PC-3 (cell line): ENCODE results near the gene OR51F1. TPM values are rescaled to one million over a fixed set of nuclear protein-coding genes. Genes with fewer than 3 reads are reported as not detected.
A peak's percentile ranks its signal among the peaks of the same experiment; 100 is the strongest.
"Not testable (repeated sequence)": the region's sequence is repeated elsewhere in the genome, so short reads cannot be mapped to it uniquely, and the experiment has no call there.

Source experiments
- ATAC-seq: fragments of 200-7000 bp; cut with Tn5 transposase; 2 replicates; pipeline ENCODE4 v1.9.1; 2020; ENCODE audit warnings: mild to moderate bottlenecking, moderate library complexity
- BruUV-seq: library from RNA; stranded (reverse); fragments of 400-500 nt; replicated peaks from 2 replicates; lab custom pipeline; 2021; lab: Mats Ljungman, UMichigan
- CTCF ChIA-PET: fragments of 300-600 bp; sonication (Branson Sonifier 250); formaldehyde crosslinking; loops from one replicate; lab custom pipeline; 2022; ENCODE audit warnings: antibody characterized with exemption; lab: Charles Lee
- POLR2A ChIA-PET: fragments of 300-600 bp; sonication (Branson Sonifier 250); formaldehyde crosslinking; loops from one replicate; lab custom pipeline; 2022; ENCODE audit warnings: antibody characterized with exemption; ENCODE audit not compliant: unreplicated experiment; lab: Charles Lee
- DNase-seq: peaks from one replicate; pipeline ENCODE4 v3.0.0-alpha.2; 2015
- H2AFZ ChIP-seq: fragments of 300-600 bp; sonication (generic); 2 replicates; pipeline ENCODE4 v1.6.0; 2016; ENCODE audit warnings: antibody characterized with exemption, low read length
- H3F3A ChIP-seq: fragments of 300-600 bp; sonication (generic); one replicate; pipeline ENCODE4 v1.6.0; 2017; ENCODE audit warnings: antibody characterized with exemption, low read length, control low read depth, mild to moderate bottlenecking; ENCODE audit not compliant: unreplicated experiment
- H3K27ac ChIP-seq: fragments of 300-600 bp; sonication (generic); 2 replicates; pipeline ENCODE4 v1.5.1; 2016; ENCODE audit warnings: mild to moderate bottlenecking, low read length
- H3K27me3 ChIP-seq: fragments of 300-600 bp; sonication (generic); 2 replicates; pipeline ENCODE4 v1.6.1; 2016; ENCODE audit warnings: low read length, mixed read lengths
- H3K36me3 ChIP-seq: fragments of 300-600 bp; sonication (generic); 2 replicates; pipeline ENCODE4 v1.6.1; 2016; ENCODE audit warnings: low read depth, mixed run types, low read length, mixed read lengths
- H3K4me1 ChIP-seq: fragments of 300-600 bp; sonication (generic); 2 replicates; pipeline ENCODE4 v1.5.1; 2016; ENCODE audit warnings: low read length; ENCODE audit not compliant: insufficient read depth
- H3K4me2 ChIP-seq: fragments of 300-600 bp; sonication (generic); 2 replicates; pipeline ENCODE4 v1.6.0; 2016; ENCODE audit warnings: low read length
- H3K4me3 ChIP-seq: fragments of 300-600 bp; sonication (generic); 2 replicates; pipeline ENCODE4 v1.5.1; 2016; ENCODE audit warnings: mild to moderate bottlenecking, low read length, mixed read lengths
- H3K79me2 ChIP-seq: fragments of 300-600 bp; sonication (generic); 2 replicates; pipeline ENCODE4 v1.6.1; 2017; ENCODE audit warnings: low read length, mixed read lengths
- H3K9ac ChIP-seq: fragments of 300-600 bp; sonication (generic); 2 replicates; pipeline ENCODE4 v1.6.0; 2016; ENCODE audit warnings: mild to moderate bottlenecking, low read length
- H3K9me2 ChIP-seq: fragments of 300-600 bp; sonication (generic); replicated peaks from 2 replicates; pipeline ENCODE4 v1.6.1; 2016; ENCODE audit warnings: mixed run types, low read length, mixed read lengths
- H3K9me3 ChIP-seq: fragments of 300-600 bp; sonication (generic); 2 replicates; pipeline ENCODE4 v1.6.1; 2016; ENCODE audit warnings: low read length, mixed read lengths
- H4K20me1 ChIP-seq: fragments of 300-600 bp; sonication (generic); 2 replicates; pipeline ENCODE4 v1.6.1; 2016; ENCODE audit warnings: low read length, mixed read lengths
- CTCF ChIP-seq: fragments of 300-600 bp; sonication (generic); conservative IDR thresholded peaks from 2 replicates; pipeline ENCODE4 v1.5.1; 2017; ENCODE audit warnings: antibody characterized with exemption, low read depth, mild to moderate bottlenecking, low read length
- intact Hi-C: fragments of 100-400 bp; cut with micrococcal nuclease; formaldehyde crosslinking; loops from 2 replicates; pipeline ENCODE4 v1.9.0; 2023
- total RNA-seq: library from RNA; depleted of rRNA; stranded (reverse); fragments of >200 nt; gene quantifications from 2 replicates; pipeline ENCODE4 v1.2.3, GENCODE V29; 2014; rRNA removed

Gene OR51F1
- total RNA-seq, 1 experiment from 2014 or later, result not detected

DNA sequence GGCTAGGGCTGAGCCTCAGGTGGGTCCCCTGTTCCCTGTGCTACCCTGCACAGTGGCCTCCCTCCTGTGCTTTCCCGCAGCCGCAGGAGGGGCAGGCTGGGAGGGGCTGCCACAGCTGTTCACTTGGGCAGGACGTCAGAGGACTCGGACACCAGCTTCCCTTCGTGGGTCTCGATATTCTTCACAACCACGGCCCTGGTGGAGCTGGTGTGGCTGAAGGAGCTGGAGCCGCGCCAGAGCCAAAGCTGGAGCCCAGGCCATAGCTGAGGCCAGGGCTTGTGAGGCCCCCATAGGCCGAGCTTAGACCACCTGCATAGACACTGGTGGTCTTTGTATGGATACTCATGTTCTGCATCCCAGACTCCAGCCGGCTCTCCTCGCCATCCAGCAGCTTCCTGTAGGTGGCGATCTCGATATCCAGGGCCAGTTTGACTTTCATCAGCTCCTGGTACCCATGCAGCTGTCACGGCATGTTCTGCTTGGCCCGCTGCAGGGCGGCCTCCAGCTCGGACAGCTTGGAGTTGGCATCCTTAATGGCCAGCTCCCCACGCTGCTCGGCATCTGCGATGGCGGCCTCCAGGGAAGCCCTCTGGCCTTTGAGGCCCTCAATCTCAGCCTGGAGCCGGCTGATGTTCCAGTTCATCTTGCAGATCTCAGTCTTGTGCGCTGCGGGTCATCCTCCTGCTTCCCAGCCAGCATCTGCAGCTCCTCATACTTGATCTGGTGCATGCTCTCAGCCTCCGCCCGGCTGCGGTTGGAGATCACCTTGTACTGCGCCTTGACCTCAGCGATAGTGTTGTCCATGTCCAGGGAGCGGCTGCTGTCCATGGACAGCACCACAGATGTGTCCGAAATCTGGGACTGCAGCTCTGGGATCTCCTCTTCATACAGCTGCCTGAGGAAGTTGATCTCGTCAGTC is 46.9 kb downstream of the OR51F1 start:
- H3K9me3 ChIP-seq, intact Hi-C loops, H3K36me3 ChIP-seq, H3K4me3 ChIP-seq, H3K27ac ChIP-seq, H3K27me3 ChIP-seq, H3K4me2 ChIP-seq, H3K9ac ChIP-seq, DNase-seq, H4K20me1 ChIP-seq, H3K9me2 ChIP-seq, CTCF ChIA-PET, BruUV-seq, POLR2A ChIA-PET, H3K4me1 ChIP-seq, H2AFZ ChIP-seq, H3K79me2 ChIP-seq, H3F3A ChIP-seq, ATAC-seq: not testable (repeated sequence)
- TF ChIP-seq CTCF, result 0 out of 2 replicates have a peak, but pooled peaks have one; percentile 14

Other genes with a start within 250 kb of the OR51F1 start
- not detected in 2 replicates for gene OR52M1, start 224.7 kb downstream of the OR51F1 start, total RNA-seq
- gene OR52I2, start 188.2 kb downstream of the OR51F1 start, total RNA-seq, result not detected in 2 replicates
- not detected in 2 replicates for gene OR52I1, start 175.9 kb downstream of the OR51F1 start, total RNA-seq
- 6.1 and 6.9 TPM in 2 replicates for gene TRIM68, start 161.7 kb downstream of the OR51F1 start, total RNA-seq
- not detected in 2 replicates for gene OR51D1, start 132.5 kb downstream of the OR51F1 start, total RNA-seq
- not detected in 2 replicates for gene OR51E1, start 126.0 kb downstream of the OR51F1 start, total RNA-seq
- not detected in 2 replicates for gene OR51E2, start 72.1 kb downstream of the OR51F1 start, total RNA-seq
- gene MMP26, start 65.2 kb downstream of the OR51F1 start, total RNA-seq, result not detected in 2 replicates
- not detected in 2 replicates for gene OR52R1, start 34.4 kb upstream of the OR51F1 start, total RNA-seq
- gene OR51F2, start 51.4 kb upstream of the OR51F1 start, total RNA-seq, result not detected in 2 replicates
- not detected in 2 replicates for gene OR51S1, start 79.3 kb upstream of the OR51F1 start, total RNA-seq
- gene OR51T1, start 112.0 kb upstream of the OR51F1 start, total RNA-seq, result not detected in 2 replicates
- not detected in 2 replicates for gene OR51A7, start 133.8 kb upstream of the OR51F1 start, total RNA-seq
- gene OR51G2, start 149.4 kb upstream of the OR51F1 start, total RNA-seq, result not detected in 2 replicates
- gene OR51G1, start 154.4 kb upstream of the OR51F1 start, total RNA-seq, result not detected in 2 replicates
- not detected in 2 replicates for gene OR51A4, start 177.7 kb upstream of the OR51F1 start, total RNA-seq
- not detected in 2 replicates for gene OR51A2, start 185.8 kb upstream of the OR51F1 start, total RNA-seq
- gene OR51L1, start 224.9 kb upstream of the OR51F1 start, total RNA-seq, result not detected in 2 replicates